GM12891 (cell line): ENCODE results near the gene IL1RN.

Experiments
- DNase-seq: peaks from one replicate; pipeline ENCODE4 v3.0.0; 2011; ENCODE audit warnings: low spot score; ENCODE audit not compliant: insufficient read length
- FAIRE-seq: peaks from 2 replicates; lab custom pipeline; 2011; peaks lifted over from hg19 to GRCh38; lab: Jason Lieb, UNC
- PAX5 ChIP-seq: IDR thresholded peaks from 2 replicates; pipeline ENCODE4 v1.6.1; 2011; ENCODE audit warnings: low read length, moderate library complexity, mild to moderate bottlenecking; ENCODE audit not compliant: insufficient read depth, severe bottlenecking
- POLR2A ChIP-seq: IDR thresholded peaks from 2 replicates; pipeline ENCODE4 v1.6.1; 2011; ENCODE audit warnings: low read depth, low read length, control low read depth
- POLR2AphosphoS5 ChIP-seq: IDR thresholded peaks from 2 replicates; pipeline ENCODE4 v1.6.1; 2011; ENCODE audit warnings: low read depth, low read length, control low read depth
- POU2F2 ChIP-seq: IDR thresholded peaks from 2 replicates; pipeline ENCODE4 v1.6.1; 2011; ENCODE audit warnings: low read depth, mild to moderate bottlenecking, control low read depth, low read length, moderate library complexity
- SPI1 ChIP-seq: IDR thresholded peaks from 2 replicates; pipeline ENCODE4 v1.6.1; 2011; ENCODE audit warnings: low read depth, low read length, control low read depth
- TAF1 ChIP-seq: IDR thresholded peaks from 2 replicates; pipeline ENCODE4 v1.6.1; 2011; ENCODE audit warnings: low read depth, low read length, control low read depth

IL1RN gene

GRCh38 chr2:113171334-113172075, 44.1 kb downstream of the IL1RN start:
- DNase-seq, result no peak
- TF ChIP-seq POU2F2 (no peak), POLR2A (no peak), PAX5 (no peak), SPI1 (no peak), POLR2AphosphoS5 (no peak), TAF1 (no peak)
- FAIRE-seq, result no peak

DNA sequence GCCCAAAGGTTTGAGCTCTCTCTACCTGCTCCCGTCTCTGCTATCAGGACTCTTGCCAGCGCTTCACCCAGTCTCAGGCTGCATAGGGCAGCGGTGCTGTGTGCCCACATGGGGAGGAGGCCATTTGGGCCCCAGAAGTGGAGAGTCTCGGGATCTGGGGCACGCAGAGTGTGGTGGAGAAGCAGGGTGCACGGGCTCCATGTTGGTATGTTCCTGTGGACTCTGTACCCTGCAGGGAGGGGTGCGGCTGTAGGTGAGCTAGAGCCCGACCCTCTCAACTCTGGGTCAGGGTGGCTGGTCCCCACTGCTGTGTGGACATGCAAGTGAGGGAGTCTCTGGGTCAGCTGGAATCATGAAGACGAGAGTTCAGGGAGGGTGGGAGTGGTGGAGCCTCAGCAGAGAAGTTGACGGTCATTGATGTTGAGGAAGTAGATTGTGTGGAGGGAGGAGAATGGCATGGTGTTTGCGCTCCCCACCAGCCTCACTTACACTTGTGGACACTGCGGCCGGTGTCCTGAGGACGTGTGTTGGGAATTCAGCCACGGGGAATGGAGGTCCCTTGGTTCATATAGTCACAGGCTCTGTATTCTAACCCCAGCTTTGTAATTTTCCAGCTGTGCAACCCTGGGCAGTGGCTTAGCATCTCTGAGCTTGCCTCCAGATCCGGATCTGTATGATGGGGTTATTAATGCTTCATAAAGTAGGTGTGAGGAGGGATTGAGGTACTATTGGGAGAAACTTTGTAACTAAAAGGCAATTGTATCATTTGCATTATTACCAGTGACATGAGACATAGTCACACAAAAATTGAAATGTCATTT, 45.5 kb downstream of the IL1RN start:
- peak; percentile 13 for FAIRE-seq

DNA sequence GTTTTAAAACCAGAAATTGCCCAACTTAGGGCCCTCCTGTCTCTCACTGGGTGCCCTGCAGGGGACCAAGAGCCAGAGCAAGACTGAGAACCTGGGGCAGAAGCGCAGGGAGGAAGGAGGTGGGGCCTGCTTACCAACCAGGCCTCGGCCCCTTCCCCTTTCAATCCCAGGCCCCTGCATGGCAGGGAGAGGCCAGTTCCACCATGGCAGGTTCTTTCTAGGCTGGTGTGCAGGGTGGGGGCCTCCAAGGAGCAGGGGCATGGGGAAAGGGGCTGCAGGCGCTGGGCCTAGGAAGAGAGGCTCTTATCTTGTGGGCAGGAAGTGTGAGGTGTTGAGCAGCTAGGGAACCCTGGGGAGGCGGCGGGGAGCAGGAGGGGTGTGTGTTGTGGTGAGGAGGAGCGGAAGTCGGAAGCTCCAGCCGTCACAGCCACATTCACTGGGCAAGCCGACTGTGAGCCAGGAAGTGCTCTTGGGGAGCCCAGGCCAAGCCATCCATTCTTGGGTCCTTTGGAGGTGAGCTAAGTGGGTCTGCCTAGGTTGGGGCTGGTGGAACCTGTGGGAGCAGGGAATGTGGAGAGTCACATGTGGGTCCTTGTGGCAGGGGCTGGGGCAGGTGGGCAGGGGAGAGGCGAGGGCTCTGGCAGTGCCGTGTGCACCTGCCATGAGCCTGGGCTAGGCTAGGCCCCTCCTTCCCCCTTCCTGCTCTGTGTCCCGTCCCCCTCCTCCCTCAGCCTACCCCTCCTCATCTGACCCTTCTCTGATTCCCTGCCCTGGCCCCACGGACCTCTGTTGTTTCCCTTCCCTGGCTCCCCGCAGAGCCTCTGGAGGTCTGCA, 46.4 kb downstream of the IL1RN start, which contains the start of gene PSD4:
Gene PSD4, plus strand, starts transcription at position 430 of the 834 bp plus-strand sequence. CDS start 8,486 bp downstream, outside the sequence.
- TF ChIP-seq POLR2AphosphoS5 (peak; percentile 97), PAX5 (no peak), TAF1 (peak; percentile 91), SPI1 (peak; percentile 66), POU2F2 (peak; percentile 83; the same call in 1 of the 2 replicates), POLR2A (peak; percentile 95)
- FAIRE-seq (peak; percentile 98), DNase-seq (peak; percentile 78)

More for the DNA sequence above, 45.5 kb downstream of the IL1RN start:
- DNase-seq, result no peak
- TF ChIP-seq PAX5, result no peak
- no peak for TF ChIP-seq POLR2AphosphoS5
- TF ChIP-seq POU2F2, result no peak
- no peak for TF ChIP-seq POLR2A

DNA sequence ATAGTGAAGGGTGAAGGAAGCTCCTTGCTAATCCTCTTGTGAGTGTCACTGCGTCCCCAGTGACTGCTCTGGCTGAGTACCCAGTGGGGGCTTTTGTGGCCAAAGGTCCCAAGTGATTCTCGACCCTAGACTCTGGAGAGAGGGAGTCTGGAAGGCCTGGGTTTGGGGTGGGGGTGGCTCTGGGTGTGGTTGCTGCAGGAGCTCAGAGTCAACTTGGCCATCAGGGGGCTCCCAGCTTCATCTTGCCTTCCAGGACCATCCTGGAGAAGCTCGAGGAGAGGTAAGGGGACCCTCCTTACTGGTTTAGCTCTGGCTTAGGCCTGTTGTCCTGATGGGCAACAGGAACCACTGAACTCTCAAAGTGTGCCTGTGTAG, 47.0 kb downstream of the IL1RN start:
- TF ChIP-seq POLR2AphosphoS5, result no peak
- TF ChIP-seq SPI1, result no peak
- no peak for TF ChIP-seq POU2F2
- no peak for TF ChIP-seq PAX5
- TF ChIP-seq TAF1, result no peak
- TF ChIP-seq POLR2A, result no peak
- FAIRE-seq, result no peak
- no peak for DNase-seq

DNA sequence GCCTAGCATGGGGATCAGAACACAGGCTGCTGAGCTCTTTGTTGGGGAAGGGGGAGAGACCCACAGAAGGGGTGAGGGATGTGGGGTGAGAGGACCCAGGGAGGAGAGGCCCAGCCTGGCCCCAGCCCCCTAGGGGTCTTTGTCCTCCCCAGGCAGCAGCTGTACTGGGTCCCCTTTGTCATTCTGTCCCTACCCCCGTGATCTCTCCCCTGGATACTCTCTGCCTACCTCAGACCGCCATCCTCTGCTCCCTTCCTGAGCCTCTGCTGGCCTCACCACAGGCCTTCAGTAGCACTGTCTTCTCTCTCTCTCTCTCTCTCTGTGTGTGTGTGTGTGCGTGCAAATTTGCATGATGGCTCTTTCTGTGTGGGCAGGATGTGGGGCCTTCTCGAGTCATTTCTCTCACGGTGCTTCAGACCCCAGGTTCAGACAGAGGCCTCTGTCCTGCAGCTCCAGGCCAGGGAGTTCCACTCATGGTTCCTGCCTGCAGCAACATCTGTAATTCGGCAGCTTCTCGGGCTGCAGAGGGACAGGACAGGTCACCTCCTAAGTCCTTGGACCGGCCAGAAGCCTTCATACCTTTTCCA, 47.7 kb downstream of the IL1RN start:
- TF ChIP-seq POLR2A, result peak; percentile 98
- no peak for TF ChIP-seq PAX5
- TF ChIP-seq TAF1, result peak; percentile 96
- peak; percentile 96 for TF ChIP-seq POLR2AphosphoS5
- peak; percentile 20; the same call in 1 of the 2 replicates for TF ChIP-seq SPI1
- TF ChIP-seq POU2F2, result peak; percentile 100
- DNase-seq, result peak; percentile 75
- peak; percentile 81 for FAIRE-seq

DNA sequence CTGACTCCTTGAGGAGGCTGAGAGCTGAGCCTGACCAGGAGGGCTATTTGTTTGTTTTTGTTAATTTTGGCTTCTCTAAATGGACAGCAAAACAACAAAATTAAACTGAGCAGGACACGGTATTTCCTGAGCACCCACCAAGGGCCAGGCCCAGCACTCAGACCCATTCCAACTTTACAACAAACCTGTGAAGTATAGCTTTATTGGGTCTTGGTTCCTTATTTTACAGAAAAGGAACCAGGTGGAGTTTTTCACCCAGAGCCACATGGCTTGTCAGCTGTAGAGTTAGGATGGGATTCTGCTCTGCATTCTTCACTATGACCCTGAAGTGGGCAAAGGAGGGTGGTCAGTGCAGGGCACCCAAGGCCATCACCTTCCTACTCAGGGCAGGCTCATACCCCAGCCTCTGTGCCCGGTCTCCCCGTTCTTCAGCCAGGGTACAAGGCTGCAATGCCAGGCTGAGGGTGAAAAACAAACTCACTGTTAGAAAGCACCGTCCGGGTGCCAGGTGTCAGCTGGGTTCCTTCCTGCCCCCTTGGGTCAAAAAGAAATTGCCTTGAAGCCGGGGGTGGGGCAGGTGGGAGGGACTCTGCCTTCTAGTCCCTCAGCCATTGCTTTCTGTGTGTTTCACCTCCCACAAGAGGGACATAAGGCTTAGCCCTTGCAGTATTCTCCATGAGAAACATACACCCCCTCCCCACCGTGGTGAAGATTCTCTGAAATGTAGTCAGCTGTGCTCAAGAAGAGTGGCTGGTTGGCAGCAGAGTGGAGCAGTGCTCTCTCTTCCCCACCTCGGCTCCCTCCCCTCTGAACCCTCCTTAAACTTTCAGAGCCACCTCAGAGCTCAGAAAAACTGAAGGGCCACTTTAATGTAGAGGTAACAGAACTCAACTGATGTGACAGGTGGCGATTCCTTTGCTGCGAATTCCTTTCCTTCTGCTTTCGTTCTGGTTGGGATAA, 48.6 kb downstream of the IL1RN start:
- peak; percentile 72 for FAIRE-seq
- no peak for DNase-seq
- TF ChIP-seq TAF1 (no peak), SPI1 (no peak), POLR2A (no peak), POLR2AphosphoS5 (no peak; the same call in 1 of the 2 replicates), POU2F2 (no peak), PAX5 (no peak)

- TF ChIP-seq POU2F2 (no peak), TAF1 (no peak), SPI1 (no peak), POLR2A (0 out of 2 replicates have a peak, but pooled peaks have one; percentile 14), POLR2AphosphoS5 (no peak), PAX5 (no peak)
- DNase-seq, result no peak
- no peak for FAIRE-seq
These were observed 49.4 kb downstream of the IL1RN start for GRCh38 chr2:113176696-113177355.
